HG03097 (cell line): Measurements from ENCODE around the gene S100Z.
"Not testable (repeated sequence)": the region's sequence is repeated elsewhere in the genome, so short reads cannot be mapped to it uniquely, and the experiment has no call there.

Experiments
- ATAC-seq: cut with Tn5 transposase; IDR thresholded peaks from one replicate; pipeline ENCODE4 v1.9.1; 2021; ENCODE audit not compliant: unreplicated experiment, low FRiP score

S100Z gene

DNA sequence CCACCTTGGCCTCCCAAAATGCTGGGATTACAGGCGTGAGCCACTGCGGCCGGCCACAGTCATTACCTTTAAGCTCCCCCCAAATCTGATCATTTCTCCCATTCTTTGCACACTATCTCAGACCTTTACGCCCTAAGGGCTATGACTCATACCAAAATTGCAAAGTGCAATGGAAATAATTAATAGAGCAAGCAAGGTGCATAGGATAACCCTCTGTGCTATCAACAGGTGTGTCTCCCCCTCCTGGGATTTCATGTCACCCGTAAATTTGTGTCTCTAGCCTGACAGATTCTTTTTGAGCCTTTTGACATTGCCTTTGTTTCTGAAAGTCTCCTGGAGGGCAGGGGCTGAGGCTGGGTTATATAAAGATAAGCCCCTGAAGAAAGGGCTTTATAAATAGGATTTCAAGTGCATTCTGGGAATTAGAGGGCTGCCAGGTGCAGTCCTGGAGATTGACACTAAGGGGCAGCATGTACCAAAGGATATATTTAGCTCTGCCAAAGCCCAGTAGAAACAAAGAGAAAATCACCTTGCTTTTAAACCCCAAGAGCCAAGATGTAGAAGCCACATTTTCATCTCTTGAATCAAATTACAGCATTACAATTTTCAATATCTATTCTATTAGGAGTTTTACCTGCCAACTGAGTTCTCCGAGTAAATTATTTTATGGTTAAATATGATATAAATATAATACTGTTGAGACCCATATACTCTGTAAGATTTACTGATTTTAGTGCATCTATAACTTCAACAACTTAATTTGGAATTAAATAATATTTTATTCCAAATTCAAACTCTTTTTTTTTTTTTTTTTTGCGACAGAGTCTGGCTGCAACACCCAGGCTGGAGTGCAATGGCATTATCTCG, 18.2 kb downstream of the S100Z start:
- ATAC-seq = peak; percentile 50

DNA sequence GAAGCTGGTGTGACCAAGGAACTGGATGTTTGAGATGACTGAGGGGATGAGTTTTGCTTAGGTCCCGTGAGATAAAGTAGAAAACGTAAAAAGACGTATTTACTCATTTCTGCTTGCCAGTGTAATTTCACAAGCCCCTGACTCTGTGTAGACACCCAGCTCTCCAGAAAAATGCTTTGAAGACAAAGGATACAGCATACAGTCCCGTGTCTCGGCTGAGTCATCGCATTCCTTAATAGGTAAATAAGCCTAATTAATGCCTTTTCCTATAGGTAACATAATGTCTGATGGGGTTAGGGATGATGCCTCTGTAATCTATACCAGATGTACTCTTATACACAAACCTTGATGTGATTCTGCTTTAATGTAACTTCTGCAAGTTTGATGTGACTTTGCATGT, 20.2 kb downstream of the S100Z start:
- ATAC-seq = no peak

DNA sequence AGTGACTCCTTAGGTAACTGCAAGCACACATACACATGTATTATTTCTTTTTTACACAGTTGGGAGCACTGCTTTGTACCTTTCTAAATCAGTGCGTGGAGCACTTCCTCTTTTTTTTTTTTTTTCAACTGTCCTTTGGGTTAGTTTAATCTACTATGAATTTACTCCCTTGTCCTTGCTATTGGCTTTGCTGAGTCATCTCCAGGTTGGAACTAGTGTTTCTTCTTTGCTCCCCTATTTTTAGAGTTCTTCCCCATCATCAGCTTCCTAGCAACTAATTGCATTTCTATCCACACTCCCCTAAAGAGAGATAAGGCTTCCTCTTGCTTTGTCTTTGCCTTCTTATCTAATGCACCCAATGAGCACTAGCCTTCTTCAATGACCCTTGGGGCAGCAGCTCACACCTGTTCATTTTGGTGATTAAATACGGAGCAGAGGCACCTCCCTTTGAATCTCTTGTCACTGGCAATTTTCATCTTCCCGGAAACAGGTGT, 24.3 kb downstream of the S100Z start:
- ATAC-seq = no peak

DNA sequence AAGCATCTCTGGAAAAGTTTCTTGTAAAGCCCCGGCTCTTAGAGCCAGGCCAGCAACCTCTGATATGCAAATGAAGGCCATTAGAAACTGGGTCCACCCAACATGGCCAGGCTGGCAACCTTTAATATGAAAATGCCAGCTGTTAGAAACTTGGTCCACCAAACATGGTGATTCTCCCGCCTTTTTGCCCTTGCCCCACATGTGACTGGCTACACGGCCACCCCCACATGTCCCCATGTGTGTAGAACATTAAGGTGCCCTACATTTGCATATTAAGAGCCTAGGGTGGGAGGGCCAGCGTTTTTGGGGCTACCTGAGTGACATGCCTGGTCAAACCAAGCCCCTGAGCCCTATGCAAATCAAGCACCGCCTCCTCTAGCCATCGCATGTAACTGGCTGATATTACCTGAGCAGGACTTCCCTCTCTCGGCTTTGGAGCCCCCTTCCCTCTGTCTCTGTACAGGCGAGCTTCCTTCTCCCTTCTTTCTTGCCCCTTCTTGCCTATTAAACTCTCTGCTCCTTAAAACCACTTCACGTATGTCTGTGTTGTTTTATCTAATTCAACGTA, 39.0 kb downstream of the S100Z start:
- no peak for ATAC-seq

DNA sequence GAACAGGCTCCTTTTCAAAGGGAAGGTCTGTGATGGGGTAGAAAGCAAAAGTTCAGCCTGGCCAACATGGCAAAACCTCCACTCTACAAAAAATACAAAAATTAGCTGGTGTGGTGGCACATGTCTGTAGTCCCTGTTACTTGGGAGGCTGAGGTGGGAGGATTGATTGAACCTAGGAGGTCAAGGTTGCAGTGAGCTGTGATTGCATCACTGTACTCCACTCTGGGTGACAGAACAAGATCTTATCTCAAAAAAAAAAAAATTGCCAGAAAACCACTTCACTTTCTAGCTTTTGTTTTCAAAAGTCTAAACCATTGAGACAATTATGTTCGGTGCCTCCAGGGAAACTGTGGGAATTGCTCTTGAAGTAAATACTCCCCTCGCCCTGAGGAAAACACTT, 43.5 kb downstream of the S100Z start:
- no peak for ATAC-seq

DNA sequence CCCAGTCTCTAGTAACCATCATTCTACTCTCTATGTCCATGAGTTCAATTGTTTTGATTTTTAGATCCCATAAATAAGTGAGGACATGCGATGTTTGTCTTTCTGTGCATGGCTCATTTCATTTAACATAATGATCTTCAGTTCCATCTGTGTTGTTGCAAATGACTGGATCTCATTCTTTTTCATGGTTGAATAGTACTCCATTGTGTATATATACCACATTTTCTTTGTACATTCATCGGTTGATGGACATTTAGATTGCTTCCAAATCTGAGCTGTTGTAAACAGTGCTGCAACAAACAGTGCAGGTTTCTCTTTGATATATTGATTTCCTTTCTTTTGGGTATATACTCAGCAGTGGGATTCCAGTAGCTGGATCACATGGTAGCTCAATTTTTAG, 46.4 kb downstream of the S100Z start:
- no peak for ATAC-seq

DNA sequence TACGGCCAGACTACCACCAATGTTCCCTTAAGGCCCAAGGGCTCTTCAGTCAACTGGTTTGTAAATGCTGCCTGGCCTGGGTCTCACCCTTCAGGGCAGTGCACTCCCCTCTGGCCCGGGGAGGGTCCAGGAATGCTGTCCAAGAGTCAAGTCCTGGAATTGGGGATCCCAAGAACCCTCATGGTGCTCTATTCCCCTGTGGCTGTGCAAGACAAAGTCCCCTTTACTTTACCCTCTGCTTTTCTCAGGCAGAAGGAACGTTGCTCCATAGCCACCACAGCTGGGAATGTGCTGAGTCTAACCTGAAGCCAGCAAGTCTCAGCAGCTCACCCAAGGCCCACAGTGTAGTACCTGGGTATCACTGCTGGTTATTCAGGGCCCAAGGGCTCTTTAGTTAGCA, 51.7 kb downstream of the S100Z start:
- no peak for ATAC-seq

DNA sequence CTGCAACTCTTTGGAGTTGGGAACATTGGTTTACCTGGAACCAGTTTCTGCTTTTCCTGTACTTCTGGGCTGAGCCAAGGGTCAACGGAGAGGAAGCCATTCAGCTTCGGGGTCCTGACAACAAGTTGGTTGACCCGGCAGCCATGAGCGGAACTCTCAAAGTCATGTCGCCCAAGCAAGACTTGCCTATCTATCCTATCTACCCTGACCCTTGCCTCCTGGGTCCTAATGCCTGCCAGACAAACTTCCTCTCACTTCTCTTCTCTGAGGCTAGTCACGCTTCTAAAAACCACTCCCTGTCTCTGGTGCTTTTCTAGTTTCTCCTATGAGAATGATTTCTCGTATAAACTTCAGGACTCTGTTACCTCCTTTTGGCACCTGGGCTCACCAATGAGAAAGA, 58.4 kb downstream of the S100Z start:
- ATAC-seq = no peak

DNA sequence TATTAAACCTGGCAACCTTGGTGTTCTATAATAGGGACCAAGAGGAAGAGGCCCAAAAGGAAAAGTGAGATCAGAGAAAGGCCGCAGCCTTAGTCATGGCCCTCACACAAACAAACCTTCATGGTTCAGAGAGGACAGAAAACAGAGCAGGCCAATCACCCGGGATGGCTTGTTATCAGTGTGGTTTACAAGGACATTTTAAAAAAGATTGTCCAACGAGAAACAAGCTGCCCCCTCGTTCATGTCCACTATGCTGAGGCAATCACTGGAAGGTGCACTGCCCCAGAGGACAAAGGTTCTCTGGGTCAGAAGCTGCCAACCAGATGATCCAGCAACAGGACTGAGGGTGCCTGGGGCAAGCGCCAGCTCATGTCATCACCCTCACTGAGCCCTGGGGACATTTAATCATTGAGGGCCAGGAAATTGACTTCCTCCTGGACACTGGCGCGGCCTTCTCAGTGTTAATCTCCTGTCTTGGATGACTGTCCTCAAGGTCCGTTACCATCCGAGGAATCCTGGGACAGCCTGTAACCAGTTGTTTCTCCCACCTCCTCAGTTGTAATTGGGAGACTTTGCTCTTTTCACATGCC, 60.6 kb downstream of the S100Z start:
- not testable (repeated sequence) for ATAC-seq

DNA sequence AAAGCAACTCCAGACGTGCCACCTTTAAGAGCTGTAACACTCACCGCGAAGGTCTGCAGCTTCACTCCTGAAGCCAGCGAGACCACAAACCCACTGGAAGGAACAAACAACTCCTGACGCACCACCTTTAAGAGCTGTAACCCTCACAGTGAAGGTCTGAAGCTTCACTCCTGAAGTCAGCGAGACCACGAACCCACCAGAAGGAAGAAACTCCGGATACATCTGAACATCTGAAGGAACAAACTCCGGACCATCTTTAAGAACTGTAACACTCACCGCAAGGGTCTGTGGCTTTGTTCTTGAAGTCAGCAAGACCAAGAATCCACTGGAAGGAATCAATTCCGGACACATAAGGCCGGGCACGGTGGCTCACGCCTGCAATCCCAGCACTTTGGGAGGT, 64.9 kb downstream of the S100Z start:
- ATAC-seq = not testable (repeated sequence)

DNA sequence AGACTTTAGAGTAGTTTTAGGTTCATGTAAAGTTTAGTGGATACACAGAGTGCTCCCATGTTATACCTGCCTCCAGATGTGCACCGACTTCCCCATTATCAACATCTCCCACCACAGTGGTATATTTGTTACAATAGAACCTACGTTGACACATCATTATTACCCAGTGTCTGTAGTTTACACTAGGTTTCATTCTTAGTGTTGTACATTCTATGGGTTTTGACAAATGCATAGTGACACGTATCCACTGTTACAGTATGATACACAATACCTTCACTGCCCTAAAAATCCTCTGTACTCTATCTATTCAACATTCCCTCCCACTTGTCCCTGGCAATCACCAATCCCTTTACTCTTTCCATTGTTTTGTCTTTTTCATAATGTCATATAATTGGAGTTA, 68.7 kb downstream of the S100Z start:
- no peak for ATAC-seq

DNA sequence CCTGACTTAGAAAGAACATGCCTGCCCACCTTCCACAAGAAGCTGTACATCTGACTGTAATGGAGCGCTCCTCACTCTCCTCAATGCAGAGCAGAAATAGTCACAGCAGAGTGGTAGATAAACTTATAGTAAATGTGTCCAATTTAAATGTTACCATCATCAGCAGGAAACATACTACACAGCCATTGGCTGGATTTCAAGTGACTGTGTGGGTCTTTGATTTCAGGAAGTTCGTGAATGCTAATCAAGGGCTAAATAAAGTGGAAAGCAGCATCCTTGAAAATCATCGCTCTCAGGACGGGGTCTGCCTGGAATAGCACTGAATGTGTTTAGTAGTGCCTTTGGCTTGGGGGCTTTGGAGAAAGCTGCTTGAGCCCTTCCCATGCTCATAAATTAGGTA, 70.7 kb downstream of the S100Z start:
- no peak for ATAC-seq

DNA sequence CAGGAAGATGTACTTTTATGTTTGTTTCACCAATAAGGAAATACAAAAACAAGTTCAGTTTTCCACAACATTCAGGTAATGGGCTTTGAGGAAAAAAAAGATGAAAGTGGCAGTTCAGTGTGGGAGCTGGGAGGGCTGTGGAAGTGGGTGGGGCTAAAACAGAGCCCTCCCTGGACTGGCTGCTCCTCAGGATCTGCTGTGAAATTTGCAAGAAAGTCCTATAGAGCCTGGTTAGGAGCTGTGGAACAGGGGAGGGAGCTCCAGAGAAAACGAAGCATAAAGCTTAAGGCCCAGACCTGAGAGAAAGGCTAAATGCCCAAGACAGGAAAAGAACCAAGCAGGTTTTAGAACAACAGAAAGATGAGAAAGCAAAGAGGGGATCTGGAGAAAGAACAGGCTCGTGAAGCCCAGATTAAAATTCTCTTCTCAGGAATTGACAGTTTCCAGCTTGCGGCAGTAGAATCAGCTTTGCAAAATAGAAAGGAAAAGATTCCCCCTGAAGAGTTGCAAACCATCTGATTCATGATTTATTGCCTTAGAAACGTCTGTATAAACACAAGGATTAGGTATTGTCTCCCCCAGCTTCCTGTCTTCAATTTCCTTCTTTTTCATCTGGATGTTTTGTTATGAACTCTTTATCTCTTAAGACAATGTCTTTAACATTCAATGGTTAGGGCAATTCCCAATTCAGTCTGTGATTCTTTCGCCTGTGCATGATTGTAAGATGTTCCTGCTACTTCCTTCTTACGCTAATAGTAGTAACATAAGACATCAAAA, 76.7 kb downstream of the S100Z start:
- no peak for ATAC-seq

DNA sequence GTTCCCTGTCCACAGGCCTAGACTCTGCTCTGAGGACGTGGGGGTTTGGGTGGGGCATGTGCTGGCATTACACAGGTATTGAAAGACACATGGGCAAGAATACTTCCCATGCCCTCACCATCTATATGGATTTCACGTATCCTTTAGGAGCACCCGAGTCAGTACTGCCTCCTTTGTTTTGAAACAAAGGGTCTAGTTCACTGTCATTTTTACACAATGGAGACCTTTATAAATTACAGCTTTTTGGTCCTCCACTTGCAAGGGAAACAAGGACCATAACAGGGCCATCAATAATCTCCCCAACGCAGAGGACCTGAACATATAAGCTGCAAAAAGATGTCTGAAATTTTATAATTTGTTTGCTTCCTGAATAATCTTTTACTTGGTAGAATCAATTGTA, 78.1 kb downstream of the S100Z start:
- ATAC-seq = no peak

DNA sequence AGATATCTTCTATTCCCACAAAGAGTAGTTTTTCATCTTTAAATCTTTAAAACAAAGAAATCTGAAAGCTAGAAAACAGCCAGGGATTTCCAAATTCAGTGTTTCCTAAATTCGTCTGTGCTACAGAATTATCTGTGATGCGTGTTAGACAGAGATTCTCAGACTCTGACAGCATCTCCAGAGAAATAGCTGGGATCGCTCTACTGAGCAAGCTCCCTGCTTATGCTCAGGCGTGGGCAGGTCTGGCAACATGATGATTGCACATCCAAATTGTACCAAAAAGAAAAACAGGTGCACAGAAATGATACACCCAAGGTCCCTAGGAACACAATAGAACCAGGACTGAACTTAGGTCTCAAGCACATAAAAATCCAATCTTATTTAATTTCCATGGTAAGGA, 80.3 kb downstream of the S100Z start:
- ATAC-seq = no peak

DNA sequence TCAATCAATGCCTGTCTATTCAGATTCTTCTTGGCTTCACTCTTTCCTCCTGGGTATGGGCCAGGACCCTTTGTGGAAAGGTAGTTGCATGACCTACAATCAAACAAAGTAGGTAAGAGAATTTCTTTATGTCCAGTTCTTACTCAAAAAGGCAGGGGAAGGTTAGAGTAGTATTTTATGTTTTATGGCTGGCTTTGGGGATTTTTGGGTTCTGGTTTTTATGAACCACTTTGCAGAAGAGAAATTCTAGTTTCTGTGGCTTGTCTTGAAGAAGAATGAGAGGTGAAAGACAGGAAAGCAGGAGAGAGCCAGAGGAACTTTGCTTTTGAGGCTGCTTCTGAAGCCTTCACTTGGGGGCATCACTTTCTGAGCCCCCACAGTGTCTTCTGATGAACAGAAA, 88.4 kb downstream of the S100Z start:
- no peak for ATAC-seq

DNA sequence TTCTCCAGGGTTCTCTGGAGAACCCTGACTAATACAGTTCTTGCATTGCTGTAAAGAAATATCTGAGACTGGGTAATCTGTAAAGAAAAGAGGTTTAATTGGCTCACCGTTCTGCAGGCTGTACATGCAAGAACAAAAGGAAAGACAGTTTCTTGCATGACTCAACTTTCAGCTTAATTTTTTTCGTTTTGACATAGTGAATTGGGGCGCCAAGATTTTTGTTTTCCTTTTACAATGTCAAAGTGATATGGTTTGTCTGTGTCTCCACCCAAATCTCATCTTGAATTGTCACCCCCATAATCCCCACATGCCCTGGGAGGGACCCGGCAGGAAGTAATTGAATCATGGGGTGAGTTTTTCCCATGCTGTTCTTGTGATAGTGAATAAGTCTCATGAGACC, 91.2 kb downstream of the S100Z start:
- no peak for ATAC-seq

DNA sequence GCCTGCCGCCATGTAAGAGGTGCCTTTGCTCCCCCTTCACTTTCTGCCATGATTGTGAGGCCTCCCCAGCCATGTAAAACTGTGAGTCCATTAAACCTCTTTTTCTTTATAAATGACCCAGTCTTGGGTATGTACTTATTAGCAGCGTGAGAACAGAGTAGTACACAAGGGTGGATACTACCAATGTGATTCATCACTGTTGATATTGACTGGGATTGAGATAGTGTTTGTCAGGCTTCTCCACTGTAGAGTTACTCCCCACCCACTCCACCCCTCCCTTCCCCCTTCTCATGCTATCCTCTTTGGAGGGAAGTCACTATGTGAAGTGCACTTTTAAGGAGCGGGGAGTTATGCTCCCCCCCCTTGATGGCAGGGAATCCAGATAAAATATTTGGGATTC, 91.6 kb downstream of the S100Z start:
- ATAC-seq = no peak

DNA sequence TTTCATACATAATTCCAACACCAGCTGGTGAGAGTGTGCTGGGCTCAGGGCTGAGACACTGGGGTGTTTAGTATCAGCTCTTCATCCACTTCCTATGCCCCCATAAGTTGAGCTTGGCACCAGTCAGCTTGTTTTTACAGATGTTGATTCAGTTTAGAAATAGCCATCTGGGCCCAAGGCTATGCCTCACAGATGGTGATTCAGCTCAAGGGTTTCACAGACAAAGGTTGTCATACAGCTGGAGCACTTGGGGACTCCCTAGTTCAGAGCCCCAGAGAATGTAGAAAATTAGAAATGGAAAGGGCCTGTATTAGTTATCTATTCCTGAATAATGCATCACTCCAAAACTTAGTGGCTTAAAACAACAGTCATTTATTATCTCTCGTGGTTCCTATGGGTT, 92.8 kb downstream of the S100Z start:
- no peak for ATAC-seq

DNA sequence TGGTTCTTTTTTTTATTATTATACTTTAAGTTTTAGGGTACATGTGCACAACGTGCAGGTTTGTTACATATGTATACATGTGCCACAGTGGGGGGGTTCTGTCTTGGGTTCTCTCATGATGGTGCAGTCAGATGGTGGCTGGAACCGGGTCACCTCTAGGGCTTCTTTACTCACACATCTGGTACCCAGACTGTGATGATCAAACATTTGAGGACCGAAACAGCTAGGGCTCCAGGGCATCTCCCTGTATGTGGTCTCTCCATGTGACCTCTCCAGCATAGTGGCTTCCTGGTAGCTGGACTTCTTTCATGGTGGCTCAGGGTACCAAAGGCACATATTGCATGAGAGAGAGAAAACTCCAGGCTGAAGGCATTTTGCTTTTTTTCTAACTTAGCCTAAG, 93.2 kb downstream of the S100Z start:
- ATAC-seq = no peak

DNA sequence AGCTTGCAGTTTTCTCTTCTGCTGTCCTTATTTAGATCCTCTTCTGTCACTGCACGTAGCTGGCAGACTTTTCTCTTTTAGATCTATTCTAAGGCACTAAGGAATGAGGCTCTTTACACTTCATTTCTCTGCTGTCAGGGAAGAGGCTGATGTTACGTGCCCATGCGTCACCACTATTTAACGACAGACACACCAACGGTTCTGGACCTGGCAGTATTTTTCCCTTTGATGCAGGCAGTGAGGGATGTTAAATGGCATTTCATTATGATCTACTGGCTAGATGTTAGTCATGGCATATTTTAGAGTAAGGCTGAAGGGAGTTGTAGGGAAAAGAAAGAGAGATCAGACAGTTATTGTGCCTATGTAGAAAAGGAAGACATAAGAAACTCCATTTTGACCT, 94.8 kb downstream of the S100Z start:
- ATAC-seq = no peak
